SK-N-SH (cell line): ENCODE measurements around the gene MRPS11.

Experiments used
- EZH2phosphoT487 ChIP-seq: fragments of 200-600 bp; sonication (generic); IDR thresholded peaks from 2 replicates; pipeline ENCODE4 v1.6.1; 2017; ENCODE audit warnings: low read depth, mixed run types, mild to moderate bottlenecking, antibody characterized with exemption, moderate library complexity, borderline replicate concordance
- POLR2AphosphoS5 ChIP-seq: IDR thresholded peaks from 2 replicates; pipeline ENCODE4 v1.6.1; 2012; ENCODE audit warnings: low read depth, low read length
- RAD21 ChIP-seq: IDR thresholded peaks from 2 replicates; pipeline ENCODE4 v1.6.1; 2012; ENCODE audit warnings: mild to moderate bottlenecking, low read length
- REST ChIP-seq: IDR thresholded peaks from 2 replicates; pipeline ENCODE4 v1.6.1; 2012; ENCODE audit warnings: mild to moderate bottlenecking, low read depth, low read length, moderate library complexity
- TAF1 ChIP-seq: IDR thresholded peaks from 2 replicates; pipeline ENCODE4 v1.6.1; 2012; ENCODE audit warnings: low read depth, mild to moderate bottlenecking, low read length, moderate library complexity, borderline replicate concordance
- YY1 ChIP-seq: IDR thresholded peaks from 2 replicates; pipeline ENCODE4 v1.4.0; 2012; ENCODE audit warnings: low read depth, mild to moderate bottlenecking
- TF ChIP-seq, protein P1 (sequence below): fragments of 200-600 bp; sonication (generic); IDR thresholded peaks from 2 replicates; pipeline ENCODE4 v1.6.1; 2017; ENCODE audit warnings: antibody characterized with exemption, mild to moderate bottlenecking, moderate library complexity
- TF ChIP-seq, protein P2 (sequence below): fragments of 150-350 bp; IDR thresholded peaks from 2 replicates; pipeline ENCODE4 v1.6.1; 2017; ENCODE audit warnings: antibody characterized with exemption, low read length, low read depth, borderline replicate concordance

- TF ChIP-seq EZH2phosphoT487, result no peak
- TF ChIP-seq TAF1, result no peak
- TF ChIP-seq POLR2AphosphoS5, result no peak
- TF ChIP-seq, protein P1, sequence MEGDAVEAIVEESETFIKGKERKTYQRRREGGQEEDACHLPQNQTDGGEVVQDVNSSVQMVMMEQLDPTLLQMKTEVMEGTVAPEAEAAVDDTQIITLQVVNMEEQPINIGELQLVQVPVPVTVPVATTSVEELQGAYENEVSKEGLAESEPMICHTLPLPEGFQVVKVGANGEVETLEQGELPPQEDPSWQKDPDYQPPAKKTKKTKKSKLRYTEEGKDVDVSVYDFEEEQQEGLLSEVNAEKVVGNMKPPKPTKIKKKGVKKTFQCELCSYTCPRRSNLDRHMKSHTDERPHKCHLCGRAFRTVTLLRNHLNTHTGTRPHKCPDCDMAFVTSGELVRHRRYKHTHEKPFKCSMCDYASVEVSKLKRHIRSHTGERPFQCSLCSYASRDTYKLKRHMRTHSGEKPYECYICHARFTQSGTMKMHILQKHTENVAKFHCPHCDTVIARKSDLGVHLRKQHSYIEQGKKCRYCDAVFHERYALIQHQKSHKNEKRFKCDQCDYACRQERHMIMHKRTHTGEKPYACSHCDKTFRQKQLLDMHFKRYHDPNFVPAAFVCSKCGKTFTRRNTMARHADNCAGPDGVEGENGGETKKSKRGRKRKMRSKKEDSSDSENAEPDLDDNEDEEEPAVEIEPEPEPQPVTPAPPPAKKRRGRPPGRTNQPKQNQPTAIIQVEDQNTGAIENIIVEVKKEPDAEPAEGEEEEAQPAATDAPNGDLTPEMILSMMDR, result no peak
- TF ChIP-seq, protein P2, sequence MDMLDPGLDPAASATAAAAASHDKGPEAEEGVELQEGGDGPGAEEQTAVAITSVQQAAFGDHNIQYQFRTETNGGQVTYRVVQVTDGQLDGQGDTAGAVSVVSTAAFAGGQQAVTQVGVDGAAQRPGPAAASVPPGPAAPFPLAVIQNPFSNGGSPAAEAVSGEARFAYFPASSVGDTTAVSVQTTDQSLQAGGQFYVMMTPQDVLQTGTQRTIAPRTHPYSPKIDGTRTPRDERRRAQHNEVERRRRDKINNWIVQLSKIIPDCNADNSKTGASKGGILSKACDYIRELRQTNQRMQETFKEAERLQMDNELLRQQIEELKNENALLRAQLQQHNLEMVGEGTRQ, result no peak
- TF ChIP-seq YY1, result no peak
- no peak for TF ChIP-seq REST
- TF ChIP-seq RAD21, result no peak
Measured at GRCh38 chr15:88430051-88430450, 37.5 kb upstream of the MRPS11 start.
